MCF 10A (cell line): Measurements from ENCODE around the gene MED12L. TPM values are rescaled to one million over a fixed set of nuclear protein-coding genes. Genes with fewer than 3 reads are reported as not detected.

Experiments
- BruUV-seq: library from RNA; stranded (reverse); fragments of 400-500 nt; replicated peaks from 2 replicates; lab custom pipeline; 2021; lab: Mats Ljungman, UMichigan
- CTCF ChIA-PET: fragments of 300-600 bp; sonication (Branson Sonifier 250); formaldehyde crosslinking; extraction: SDS; loops from one replicate; lab custom pipeline; 2021; ENCODE audit warnings: antibody characterized with exemption, inconsistent platforms; lab: Yijun Ruan, JAX
- POLR2A ChIA-PET: fragments of 300-600, 350-650 bp; sonication (Branson Sonifier 250); formaldehyde crosslinking; extraction: SDS; loops from one replicate; lab custom pipeline; 2020; ENCODE audit warnings: antibody characterized with exemption, inconsistent platforms; lab: Yijun Ruan, JAX
- DNase-seq: peaks from one replicate; pipeline ENCODE4 v3.0.0-alpha.2; 2018; ENCODE audit not compliant: unreplicated experiment
- H3K27ac Mint-ChIP-seq: one replicate; pipeline ENCODE4 v1.8.0; 2022; ENCODE audit warnings: mild to moderate bottlenecking, low read depth, mixed read lengths; ENCODE audit not compliant: unreplicated experiment
- H3K27me3 Mint-ChIP-seq: one replicate; pipeline ENCODE4 v1.8.0; 2022; ENCODE audit warnings: mixed read lengths; ENCODE audit not compliant: insufficient read depth, unreplicated experiment
- H3K36me3 Mint-ChIP-seq: one replicate; pipeline ENCODE4 v1.8.0; 2022; ENCODE audit warnings: mild to moderate bottlenecking, moderate library complexity, mixed read lengths; ENCODE audit not compliant: insufficient read depth, unreplicated experiment
- H3K4me1 Mint-ChIP-seq: one replicate; pipeline ENCODE4 v1.8.0; 2022; ENCODE audit warnings: mixed read lengths; ENCODE audit not compliant: insufficient read depth, unreplicated experiment
- H3K4me3 Mint-ChIP-seq: one replicate; pipeline ENCODE4 v1.8.0; 2022; ENCODE audit warnings: mild to moderate bottlenecking, moderate library complexity, mixed read lengths; ENCODE audit not compliant: unreplicated experiment
- H3K9me3 Mint-ChIP-seq: one replicate; pipeline ENCODE4 v1.8.0; 2022; ENCODE audit warnings: mixed read lengths; ENCODE audit not compliant: unreplicated experiment
- intact Hi-C: fragments of 100-400 bp; cut with micrococcal nuclease; formaldehyde crosslinking; loops from 2 replicates; pipeline ENCODE4 v1.14.1; 2022
- total RNA-seq: library from RNA; stranded (reverse); gene quantifications from 2 replicates; pipeline ENCODE4 v1.2.3, GENCODE V29; 2022
- TF ChIP-seq, protein P1 (sequence below): fragments of 200-600 bp; IDR thresholded peaks from one replicate; pipeline ENCODE4 v1.8.0; 2022; ENCODE audit warnings: antibody characterized with exemption, mild to moderate bottlenecking; ENCODE audit not compliant: unreplicated experiment

MED12L gene
- total RNA-seq, 1 experiment from 2014 or later = 0.47 TPM

DNA sequence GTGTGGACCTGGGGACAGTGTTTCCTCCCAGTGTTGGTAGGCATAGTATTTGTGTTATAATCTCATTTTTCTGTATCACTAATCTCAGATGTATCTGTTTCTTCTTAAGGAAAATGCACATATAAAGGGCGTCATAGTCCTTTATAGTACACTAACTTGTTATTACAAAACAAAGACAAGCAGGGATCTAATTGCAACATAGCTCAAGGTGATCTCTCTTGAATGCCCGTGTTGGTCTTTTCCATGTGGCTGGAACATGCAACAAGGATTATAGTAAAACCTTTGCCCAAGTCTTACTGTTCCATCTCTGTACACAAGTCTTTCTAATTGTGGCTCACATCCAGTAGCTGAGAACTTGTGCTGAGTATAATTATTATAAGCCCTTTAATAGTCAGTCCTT lies 234.7 kb downstream of the MED12L start:
- Mint-ChIP-seq H3K27me3 (no peaks in the 10 kb centered on the region), H3K4me3 (peak overlapping the region; percentile 56), H3K4me1 (peaks cover 28% of the 10 kb centered on the region), H3K27ac (peak overlapping the region; percentile 76), H3K36me3 (no peaks in the 10 kb centered on the region), H3K9me3 (no peaks in the 10 kb centered on the region)
- TF ChIP-seq, protein P1, sequence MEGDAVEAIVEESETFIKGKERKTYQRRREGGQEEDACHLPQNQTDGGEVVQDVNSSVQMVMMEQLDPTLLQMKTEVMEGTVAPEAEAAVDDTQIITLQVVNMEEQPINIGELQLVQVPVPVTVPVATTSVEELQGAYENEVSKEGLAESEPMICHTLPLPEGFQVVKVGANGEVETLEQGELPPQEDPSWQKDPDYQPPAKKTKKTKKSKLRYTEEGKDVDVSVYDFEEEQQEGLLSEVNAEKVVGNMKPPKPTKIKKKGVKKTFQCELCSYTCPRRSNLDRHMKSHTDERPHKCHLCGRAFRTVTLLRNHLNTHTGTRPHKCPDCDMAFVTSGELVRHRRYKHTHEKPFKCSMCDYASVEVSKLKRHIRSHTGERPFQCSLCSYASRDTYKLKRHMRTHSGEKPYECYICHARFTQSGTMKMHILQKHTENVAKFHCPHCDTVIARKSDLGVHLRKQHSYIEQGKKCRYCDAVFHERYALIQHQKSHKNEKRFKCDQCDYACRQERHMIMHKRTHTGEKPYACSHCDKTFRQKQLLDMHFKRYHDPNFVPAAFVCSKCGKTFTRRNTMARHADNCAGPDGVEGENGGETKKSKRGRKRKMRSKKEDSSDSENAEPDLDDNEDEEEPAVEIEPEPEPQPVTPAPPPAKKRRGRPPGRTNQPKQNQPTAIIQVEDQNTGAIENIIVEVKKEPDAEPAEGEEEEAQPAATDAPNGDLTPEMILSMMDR = no peak
- ChIA-PET CTCF (interaction anchor here (1.5 to 3.3 kb wide), 3 partner anchors 15 to 152 kb away, joined by 3 to 24 read pairs (median 4); no protein-coding TSS in a partner anchor), POLR2A (interaction anchor here (0.6 to 2.8 kb wide), 8 partner anchors 8 to 999 kb away, joined by 3 to 66 read pairs (median 4); no protein-coding TSS in a partner anchor)
- no TSS peak for BruUV-seq
- intact Hi-C loops = no loop called here
- peak; percentile 69 for DNase-seq

DNA sequence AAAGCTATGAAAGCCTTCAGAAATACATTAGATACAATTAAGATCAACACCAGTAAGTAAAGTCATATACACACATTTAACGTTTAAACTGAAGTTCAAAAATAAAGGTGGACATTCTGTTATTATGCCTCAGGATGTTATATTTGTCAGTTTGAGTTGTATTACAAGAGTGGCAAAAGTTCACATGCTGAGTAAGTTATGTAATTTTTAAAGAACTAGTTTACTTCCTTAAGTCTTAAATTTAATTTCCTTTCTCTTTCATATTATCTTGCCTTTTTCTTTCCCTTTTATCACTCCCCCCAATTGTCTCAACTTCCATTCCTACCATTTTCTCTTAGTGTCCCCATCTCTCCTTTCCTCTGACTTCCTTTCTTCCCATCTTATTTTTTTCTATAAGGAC lies 236.1 kb downstream of the MED12L start:
- intact Hi-C loops = no loop called here
- BruUV-seq = no TSS peak
- Mint-ChIP-seq H3K27ac (peak overlapping the region; percentile 36), H3K36me3 (no peaks in the 10 kb centered on the region), H3K4me1 (peaks cover 28% of the 10 kb centered on the region), H3K9me3 (no peaks in the 10 kb centered on the region), H3K4me3 (no peak overlapping the region), H3K27me3 (no peaks in the 10 kb centered on the region)
- POLR2A ChIA-PET = interaction anchor here (1.1 to 2.8 kb wide), 3 partner anchors 16 to 23 kb away, joined by 3 to 66 read pairs (median 16); no protein-coding TSS in a partner anchor
- DNase-seq = no peak
- TF ChIP-seq, protein P1 = no peak
- CTCF ChIA-PET = interaction anchor here (0.7 to 3.3 kb wide), 5 partner anchors 17 to 233 kb away, joined by 3 to 24 read pairs (median 4); no protein-coding TSS in a partner anchor

DNA sequence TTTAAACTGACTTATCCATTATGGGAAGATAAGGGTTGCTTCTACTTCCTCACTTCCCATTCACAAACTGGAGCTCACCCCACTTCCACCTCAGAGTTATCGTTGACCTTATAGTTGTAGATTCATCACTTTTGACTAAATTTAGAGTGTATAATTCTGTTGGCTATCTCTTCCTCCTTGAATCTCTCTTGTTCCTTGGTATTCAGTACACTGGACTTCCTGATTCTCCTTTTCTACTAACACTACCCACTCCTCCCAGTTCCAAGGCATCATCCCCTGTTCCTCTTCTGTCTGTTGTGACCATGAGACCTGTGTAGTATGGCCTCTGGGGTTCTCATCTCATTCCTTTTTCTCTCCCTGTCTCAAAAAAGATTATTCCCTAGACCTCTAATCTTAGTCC lies 237.0 kb downstream of the MED12L start:
- H3K4me1 Mint-ChIP-seq = peaks cover 23% of the 10 kb centered on the region

More for the DNA sequence above, 237.0 kb downstream of the MED12L start:
- H3K36me3 Mint-ChIP-seq = no peaks in the 10 kb centered on the region
- no peak overlapping the region for H3K27ac Mint-ChIP-seq
- intact Hi-C loops = no loop called here
- CTCF ChIA-PET = interaction anchor here (0.5 to 3.3 kb wide), 5 partner anchors 18 to 160 kb away, joined by 3 to 24 read pairs (median 4); no protein-coding TSS in a partner anchor
- no peak for DNase-seq
- TF ChIP-seq, protein P1 = no peak
- no peaks in the 10 kb centered on the region for H3K27me3 Mint-ChIP-seq
- no peak overlapping the region for H3K4me3 Mint-ChIP-seq
- BruUV-seq = no TSS peak
- POLR2A ChIA-PET = interaction anchor here (2.8 kb wide), 1 partner anchor 17 kb away, joined by 66 read pairs; no protein-coding TSS in a partner anchor
- no peaks in the 10 kb centered on the region for H3K9me3 Mint-ChIP-seq
